Measurements from ENCODE around the gene YWHAB.

YWHAB gene

DNA sequence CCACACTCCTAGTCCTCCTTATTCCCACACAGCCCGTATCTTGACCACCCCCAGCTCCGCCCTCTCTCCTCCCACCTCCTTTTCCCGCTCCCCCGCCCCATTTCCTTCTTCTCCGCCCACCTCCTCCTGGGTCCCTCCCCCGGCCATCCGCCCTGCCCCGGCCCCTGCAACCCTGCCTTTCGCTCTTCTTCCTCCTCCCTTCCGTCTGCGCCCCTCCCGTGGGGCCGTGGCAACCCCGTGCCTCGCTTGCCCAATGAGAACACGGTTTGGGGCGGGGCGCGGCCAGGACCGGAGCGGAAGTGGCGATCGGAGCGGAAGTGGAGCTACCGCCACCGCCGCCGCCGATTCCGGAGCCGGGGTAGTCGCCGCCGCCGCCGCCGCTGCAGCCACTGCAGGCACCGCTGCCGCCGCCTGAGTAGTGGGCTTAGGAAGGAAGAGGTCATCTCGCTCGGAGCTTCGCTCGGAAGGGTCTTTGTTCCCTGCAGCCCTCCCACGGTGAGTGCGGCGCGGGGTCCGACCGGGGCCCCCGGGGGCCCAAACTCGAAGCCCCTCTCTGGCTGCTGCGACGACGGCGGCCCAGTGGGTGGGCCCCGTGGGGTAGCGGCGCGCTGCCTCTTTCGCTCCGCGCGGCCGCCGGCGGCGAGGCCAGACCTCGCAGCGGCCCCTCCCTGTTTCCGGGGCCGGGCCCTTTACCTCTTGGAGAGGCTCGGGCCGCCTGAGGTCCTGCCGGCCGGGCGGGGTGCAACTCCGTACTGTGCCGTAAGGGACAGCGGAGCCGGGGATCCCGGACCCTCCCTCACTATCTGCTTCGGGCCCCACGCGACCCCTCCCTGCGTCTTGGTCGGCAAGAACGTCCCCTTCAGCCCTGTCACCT lies at the start of gene YWHAB:
TSS of gene YWHAB (plus strand) at position 314 of the 874 bp plus-strand sequence. CDS start 15,829 bp downstream, outside the sequence.
- no peak for TF ChIP-seq JUND (IDR thresholded peaks at IDR 0.05; ENCODE audit: low read depth)
- in situ Hi-C loops (cut with HindIII; ENCODE audit: low pct_unique_long_range_greater_than_20kb, low sequenced_read_pairs), result no loop called here
- DNase-seq (ENCODE audit: low read depth in 1 of 2, low spot score in 1 of 2), result peak; percentile 95 to 99

DNA sequence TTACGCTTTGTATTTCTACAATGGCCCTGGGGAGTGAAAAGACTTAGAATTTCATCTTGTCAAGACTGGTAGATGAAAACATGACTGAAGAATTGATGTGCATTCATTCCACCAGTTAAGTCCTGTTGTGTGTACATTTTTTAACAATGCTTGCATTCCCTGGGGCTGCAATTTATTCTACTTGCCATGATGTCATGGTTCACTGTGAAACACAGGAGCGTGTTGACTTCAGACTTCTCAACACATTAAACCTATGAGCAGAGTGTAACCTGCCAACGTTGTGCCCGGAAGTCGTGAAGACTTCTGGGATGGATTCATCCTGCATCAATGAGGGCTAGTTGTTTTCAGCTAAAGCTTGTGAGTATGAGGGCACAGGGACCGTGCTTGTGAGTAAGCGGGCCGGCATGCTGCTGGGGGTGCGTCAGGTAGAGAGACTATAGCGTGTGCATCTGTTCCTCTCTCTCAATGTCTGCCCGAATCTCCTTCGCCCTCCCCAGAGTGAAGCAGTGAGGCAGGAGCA lies 48.8 kb upstream of the YWHAB start:
- in situ Hi-C loops (cut with HindIII; ENCODE audit: low pct_unique_long_range_greater_than_20kb, low sequenced_read_pairs), result no loop called here
- TF ChIP-seq JUND (IDR thresholded peaks at IDR 0.05; ENCODE audit: low read depth), result no peak
- no peak for DNase-seq (ENCODE audit: low read depth in 1 of 2, low spot score in 1 of 2)

DNA sequence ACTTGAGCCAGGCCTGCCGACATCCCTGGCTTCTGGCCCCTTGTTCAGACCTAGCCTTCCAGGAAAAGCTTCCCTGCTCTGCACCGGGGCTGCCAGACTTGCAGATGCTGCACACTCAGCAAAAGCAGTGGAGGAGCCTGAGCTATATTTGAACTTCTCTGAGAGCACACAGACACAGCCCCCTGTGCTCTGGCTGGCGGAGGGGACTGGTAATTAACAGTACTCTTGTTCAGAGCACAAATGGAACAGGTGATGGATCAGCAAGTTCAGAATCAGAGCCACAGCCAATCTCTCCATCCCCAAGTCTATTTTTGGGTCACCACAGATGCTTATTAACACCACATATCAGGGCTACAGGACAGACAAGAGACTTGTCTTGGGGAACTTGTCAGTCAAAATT lies 47.6 kb upstream of the YWHAB start:
- DNase-seq (ENCODE audit: low read depth in 1 of 2, low spot score in 1 of 2), result no peak
- TF ChIP-seq JUND (IDR thresholded peaks at IDR 0.05; ENCODE audit: low read depth), result no peak
- in situ Hi-C loops (cut with HindIII; ENCODE audit: low pct_unique_long_range_greater_than_20kb, low sequenced_read_pairs), result no loop called here

DNA sequence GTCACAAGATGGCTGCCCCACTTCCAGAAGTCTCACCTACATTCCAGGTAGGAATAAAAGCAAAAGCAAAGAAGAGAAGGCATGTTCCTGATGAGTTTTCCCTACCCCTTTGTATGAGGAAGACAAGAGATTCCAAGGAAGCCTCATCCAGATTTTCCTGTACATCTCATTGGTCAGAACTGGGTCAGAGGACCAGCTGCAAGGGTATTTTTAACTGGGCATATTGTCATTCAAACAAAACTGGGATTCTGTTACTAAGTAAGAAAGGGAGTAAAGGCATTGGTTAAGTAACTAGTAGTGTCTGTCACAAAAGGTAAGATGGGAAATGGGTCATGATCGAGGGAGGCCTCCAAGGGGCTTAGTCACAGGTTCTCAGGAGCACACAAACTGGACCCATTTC lies 47.0 kb upstream of the YWHAB start:
- no peak for TF ChIP-seq JUND (IDR thresholded peaks at IDR 0.05; ENCODE audit: low read depth)
- in situ Hi-C loops (cut with HindIII; ENCODE audit: low pct_unique_long_range_greater_than_20kb, low sequenced_read_pairs), result no loop called here
- DNase-seq (ENCODE audit: low read depth in 1 of 2, low spot score in 1 of 2), result no peak

DNA sequence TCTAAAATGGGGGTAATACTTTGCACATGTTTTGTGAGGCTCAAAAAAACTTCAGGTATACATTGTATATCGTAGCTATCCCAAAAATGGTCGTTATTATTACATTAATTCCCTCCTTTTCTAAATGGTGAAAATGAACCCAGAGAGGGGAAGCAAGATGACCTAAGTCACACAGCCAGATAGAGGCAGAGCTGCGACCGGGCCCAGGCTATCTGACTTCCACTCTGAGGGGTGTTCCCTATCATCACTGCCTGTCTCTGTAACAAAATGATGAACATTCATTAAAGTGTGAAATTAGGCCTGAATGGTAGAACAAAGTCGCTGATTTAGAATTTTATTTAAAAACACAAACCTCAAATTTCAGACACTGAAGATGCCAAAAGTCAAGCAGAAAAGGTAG lies 46.0 kb upstream of the YWHAB start:
- no peak for DNase-seq (ENCODE audit: low read depth in 1 of 2, low spot score in 1 of 2)
- in situ Hi-C loops (cut with HindIII; ENCODE audit: low pct_unique_long_range_greater_than_20kb, low sequenced_read_pairs), result no loop called here

DNA sequence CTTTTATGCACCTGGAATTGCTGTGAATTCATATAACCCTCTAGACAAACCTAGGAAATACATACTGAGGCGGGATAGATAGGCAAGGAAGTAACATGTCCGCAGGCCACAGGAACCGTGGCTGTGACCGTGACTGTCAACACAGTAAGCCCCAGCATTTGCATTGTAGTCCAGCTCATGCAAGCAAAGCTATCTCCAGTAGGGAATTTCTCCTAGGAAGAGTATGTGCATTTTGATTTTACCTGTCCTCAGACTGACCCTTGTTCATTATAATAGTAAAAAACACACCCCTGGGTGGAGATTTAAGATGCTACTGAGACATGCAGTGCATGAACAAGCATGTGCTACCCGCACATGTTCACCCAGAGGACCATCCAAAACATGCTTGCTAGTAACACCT lies 44.7 kb upstream of the YWHAB start:
- TF ChIP-seq JUND (IDR thresholded peaks at IDR 0.05; ENCODE audit: low read depth), result no peak
- DNase-seq (ENCODE audit: low read depth in 1 of 2, low spot score in 1 of 2), result no peak
- in situ Hi-C loops (cut with HindIII; ENCODE audit: low pct_unique_long_range_greater_than_20kb, low sequenced_read_pairs), result no loop called here

More for the DNA sequence above, 46.0 kb upstream of the YWHAB start:
- no peak for TF ChIP-seq JUND (IDR thresholded peaks at IDR 0.05; ENCODE audit: low read depth)

DNA sequence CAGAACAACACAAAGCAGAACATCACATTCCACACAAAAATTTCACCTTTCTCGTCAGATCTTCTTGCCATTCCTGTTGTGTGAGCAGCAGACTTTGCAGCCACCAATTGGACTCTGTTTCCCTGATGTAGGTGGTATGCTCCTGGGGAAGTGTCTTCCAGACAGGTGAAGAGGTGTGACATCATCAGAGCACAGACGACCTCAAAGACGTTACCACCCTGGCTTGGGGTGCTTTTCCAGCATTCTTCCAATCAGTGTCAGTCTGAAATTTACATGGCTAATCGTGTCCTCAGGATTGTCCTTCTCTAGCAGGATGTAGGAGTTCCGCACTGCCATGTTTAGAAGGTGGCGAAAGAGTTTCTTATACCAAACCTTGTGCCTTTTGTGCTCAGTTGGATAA lies 43.5 kb upstream of the YWHAB start:
- TF ChIP-seq JUND (IDR thresholded peaks at IDR 0.05; ENCODE audit: low read depth), result no peak
- in situ Hi-C loops (cut with HindIII; ENCODE audit: low pct_unique_long_range_greater_than_20kb, low sequenced_read_pairs), result no loop called here
- no peak for DNase-seq (ENCODE audit: low read depth in 1 of 2, low spot score in 1 of 2)

DNA sequence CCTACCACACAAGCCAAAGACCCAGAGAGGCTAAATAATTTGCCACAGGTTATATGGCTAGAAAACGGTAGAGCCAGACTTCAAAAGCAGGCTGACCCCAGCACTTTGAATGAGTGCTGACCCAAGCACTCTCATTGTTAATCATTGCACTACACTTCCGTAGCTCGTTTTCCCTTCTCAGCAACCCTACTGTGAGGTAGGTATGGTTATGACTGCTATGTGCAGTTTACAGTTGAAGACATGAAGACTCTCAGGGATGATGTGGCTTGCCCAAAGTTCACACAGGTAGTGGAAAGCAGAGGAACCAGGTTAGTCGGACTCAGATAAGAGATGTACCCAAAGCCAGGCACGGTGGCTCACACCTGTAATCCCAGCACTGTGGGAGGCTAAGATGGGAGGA lies 41.6 kb upstream of the YWHAB start:
- in situ Hi-C loops (cut with HindIII; ENCODE audit: low pct_unique_long_range_greater_than_20kb, low sequenced_read_pairs), result no loop called here
- DNase-seq (ENCODE audit: low read depth in 1 of 2, low spot score in 1 of 2), result no peak
- no peak for TF ChIP-seq JUND (IDR thresholded peaks at IDR 0.05; ENCODE audit: low read depth)

DNA sequence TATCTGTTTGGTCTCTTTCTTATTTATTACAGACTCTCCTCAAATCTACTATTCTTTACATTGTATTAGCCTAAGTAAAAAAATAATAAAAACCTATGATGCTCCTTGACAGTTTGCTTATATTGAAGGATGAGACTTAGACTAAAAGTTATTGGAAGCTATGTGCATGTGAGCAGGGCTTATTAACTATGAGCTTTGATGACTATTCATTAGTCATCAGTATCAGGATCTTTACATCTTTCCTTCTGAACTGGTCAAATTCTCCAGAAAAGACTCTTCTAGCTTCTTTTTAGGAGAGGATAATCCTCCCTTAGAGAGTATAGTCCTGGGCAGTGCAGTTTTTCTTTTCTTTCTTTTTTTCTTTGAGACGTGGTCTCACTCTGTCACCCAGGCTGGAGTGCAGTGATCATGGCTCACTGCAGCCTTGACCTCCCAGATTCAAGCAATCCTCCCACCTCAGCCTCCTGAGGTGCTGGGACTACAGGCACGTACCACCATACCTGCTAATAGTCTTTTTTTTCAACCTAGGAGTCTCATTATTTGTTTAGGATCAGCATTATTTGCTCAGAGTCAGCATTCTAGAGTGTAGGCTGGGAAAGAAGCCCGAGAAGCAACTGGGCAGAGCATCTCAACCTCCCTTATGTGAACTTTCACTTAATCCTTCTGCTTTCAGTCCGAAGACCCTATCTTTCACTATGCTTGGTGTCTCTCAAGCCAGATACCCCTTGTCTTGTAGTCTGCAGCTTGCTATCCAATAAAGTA lies 37.1 kb upstream of the YWHAB start:
- in situ Hi-C loops (cut with HindIII; ENCODE audit: low pct_unique_long_range_greater_than_20kb, low sequenced_read_pairs), result no loop called here
- DNase-seq (ENCODE audit: low read depth in 1 of 2, low spot score in 1 of 2), result no peak
- TF ChIP-seq JUND (IDR thresholded peaks at IDR 0.05; ENCODE audit: low read depth), result no peak

DNA sequence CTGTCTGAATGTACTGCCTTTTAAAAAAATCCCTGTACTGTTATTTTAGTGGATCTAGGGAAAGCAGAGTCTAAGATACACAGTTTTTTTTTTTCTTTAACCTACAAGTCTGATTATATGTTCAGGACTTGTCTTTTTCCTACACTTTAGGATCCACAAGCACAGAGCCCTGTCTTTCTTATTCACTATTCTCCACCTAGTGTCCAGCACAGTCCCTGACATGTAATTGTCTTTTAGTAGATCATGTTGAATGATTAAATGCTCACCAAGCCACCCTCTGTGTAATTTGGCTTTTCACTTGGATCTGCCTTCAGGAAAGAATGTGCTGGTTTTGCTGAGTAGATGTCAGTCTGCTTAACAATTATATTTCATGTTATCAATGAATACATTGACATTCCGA lies 35.8 kb upstream of the YWHAB start:
- DNase-seq (ENCODE audit: low read depth in 1 of 2, low spot score in 1 of 2), result peak; percentile 41 to 71
- TF ChIP-seq JUND (IDR thresholded peaks at IDR 0.05; ENCODE audit: low read depth), result no peak
- in situ Hi-C loops (cut with HindIII; ENCODE audit: low pct_unique_long_range_greater_than_20kb, low sequenced_read_pairs), result no loop called here

DNA sequence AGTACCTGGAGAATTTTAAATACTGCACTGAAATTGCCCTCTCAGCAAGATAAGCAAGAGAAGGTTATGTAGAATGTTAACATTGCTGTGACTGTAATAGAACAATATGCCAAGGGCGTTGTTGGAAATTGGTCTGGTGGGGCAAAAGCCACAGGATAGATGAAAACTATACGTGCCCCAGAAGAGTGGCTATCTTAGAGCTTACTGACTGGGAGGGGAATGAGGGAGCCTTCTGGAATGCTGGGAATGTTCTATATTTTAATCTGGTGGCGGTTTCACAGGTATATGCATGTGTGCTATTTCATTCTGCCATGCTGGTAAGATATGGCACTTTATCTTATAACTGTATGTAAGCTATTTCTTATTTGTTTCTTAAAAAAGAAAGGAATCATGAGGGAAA lies 35.2 kb upstream of the YWHAB start:
- no peak for DNase-seq (ENCODE audit: low read depth in 1 of 2, low spot score in 1 of 2)
- in situ Hi-C loops (cut with HindIII; ENCODE audit: low pct_unique_long_range_greater_than_20kb, low sequenced_read_pairs), result no loop called here

DNA sequence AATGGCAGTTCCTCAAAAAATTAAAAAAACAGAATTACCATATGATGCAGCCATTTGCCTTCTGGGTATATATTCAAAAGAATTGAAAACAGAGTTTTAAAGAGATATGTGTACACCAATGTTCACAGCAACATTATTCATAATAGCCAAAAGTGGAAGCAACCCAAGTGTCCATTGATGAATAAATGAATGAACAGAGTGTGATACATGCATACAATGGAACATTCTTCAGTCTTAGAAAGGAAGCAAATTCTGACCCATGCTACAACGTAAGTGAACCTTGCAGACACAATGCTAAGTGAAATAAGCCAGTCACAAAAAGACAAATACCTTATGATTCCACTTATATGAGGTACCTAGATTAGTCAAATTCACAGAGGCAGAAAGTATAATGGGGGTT lies 34.7 kb upstream of the YWHAB start:
- DNase-seq (ENCODE audit: low read depth in 1 of 2, low spot score in 1 of 2), result no peak
- in situ Hi-C loops (cut with HindIII; ENCODE audit: low pct_unique_long_range_greater_than_20kb, low sequenced_read_pairs), result no loop called here

More for the DNA sequence above, 35.2 kb upstream of the YWHAB start:
- no peak for TF ChIP-seq JUND (IDR thresholded peaks at IDR 0.05; ENCODE audit: low read depth)

DNA sequence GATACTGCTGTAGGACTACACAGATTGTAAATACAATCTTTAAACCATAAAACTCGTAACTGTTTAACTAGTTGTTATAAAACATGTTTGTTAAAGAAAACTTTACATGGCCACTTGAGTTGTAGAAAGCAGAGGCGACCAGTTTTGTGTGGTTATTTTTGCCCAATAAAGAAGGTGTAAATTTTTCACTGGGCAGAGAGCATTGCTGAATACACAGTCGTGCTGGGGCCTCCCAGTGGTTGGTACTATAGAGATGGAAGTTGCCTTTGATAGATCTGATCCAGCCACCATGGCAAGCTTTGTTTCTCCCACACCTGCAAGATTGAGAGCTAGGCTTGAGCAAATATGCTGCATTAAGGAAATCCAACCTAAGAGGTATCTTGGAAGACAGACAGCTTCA lies 34.0 kb upstream of the YWHAB start:
- no peak for TF ChIP-seq JUND (IDR thresholded peaks at IDR 0.05; ENCODE audit: low read depth)
- no peak for DNase-seq (ENCODE audit: low read depth in 1 of 2, low spot score in 1 of 2)
- in situ Hi-C loops (cut with HindIII; ENCODE audit: low pct_unique_long_range_greater_than_20kb, low sequenced_read_pairs), result no loop called here

More for the DNA sequence above, 34.7 kb upstream of the YWHAB start:
- TF ChIP-seq JUND (IDR thresholded peaks at IDR 0.05; ENCODE audit: low read depth), result no peak
